ENCODE measurements around the gene SLC22A5.

- TF ChIP-seq CTCF (IDR thresholded peaks at IDR 0.05; ENCODE audit: low read length) (no peak), EZH2 (IDR thresholded peaks at IDR 0.05; ENCODE audit: borderline replicate concordance, low read length) (no peak)
Observed at GRCh38 chr5:132368186-132368585, 1.3 kb upstream of the SLC22A5 start.

Data from OCI-LY1 (cell line).